Right lobe of liver (tissue), 4 donors: Measurements from ENCODE around the gene ARHGAP22.

ENCODE experiments used
- POLR2A ChIP-seq: fragments of 450-650 bp; IDR thresholded peaks from one replicate; pipeline ENCODE4 v1.6.1; 2017; ENCODE audit warnings: antibody characterized with exemption, mild to moderate bottlenecking
- TF ChIP-seq, protein P1 (sequence below), 4 donors: fragments of 200-600 bp in 3 of 4; fragments of 450-650 bp in 1 of 4; IDR thresholded peaks; one replicate each; pipeline versions ENCODE4 v1.5.1 to v1.8.0; 2016 to 2022; ENCODE audit warnings: antibody characterized with exemption in 4 of 4, mild to moderate bottlenecking in 2 of 4
- donor health status: DM: no; HTN: no; CAD: no.
- donor health status: DM: no; HTN: no; CAD: no.
- donor health status: DM: no; HTN: yes; CAD: no.

DNA sequence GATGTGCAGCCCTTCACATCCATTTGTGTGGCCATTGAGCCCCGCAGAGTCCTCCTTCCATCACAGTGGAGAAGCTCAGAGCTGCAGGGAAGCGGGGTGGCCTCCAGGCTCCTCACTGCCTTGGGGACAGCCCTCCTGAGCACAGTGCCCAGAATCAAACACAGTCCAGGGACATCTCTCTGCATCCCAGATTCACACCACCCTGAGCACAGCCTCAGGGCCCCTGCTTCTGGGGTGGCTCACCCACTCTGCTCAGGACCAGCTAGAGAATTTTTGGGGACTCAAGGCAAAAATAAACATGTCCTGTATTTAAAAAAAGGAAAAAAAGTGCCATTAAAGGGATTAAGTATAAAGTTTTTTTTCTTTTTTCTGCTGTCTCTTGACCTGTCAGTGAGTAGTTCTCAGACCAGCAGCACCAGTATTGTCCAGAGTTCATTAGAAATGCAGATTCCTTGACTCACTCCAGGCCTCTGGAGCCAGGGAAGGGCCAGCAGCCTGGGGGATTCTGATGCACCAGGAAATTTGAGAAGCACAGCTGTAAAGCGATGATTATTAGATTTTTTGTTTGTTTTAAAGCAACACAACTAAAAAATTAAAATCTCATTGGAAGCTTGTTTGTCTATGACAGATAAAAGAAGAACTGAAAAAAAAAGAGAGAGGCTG lies 61.6 kb downstream of the ARHGAP22 start:
- TF ChIP-seq, protein P1, sequence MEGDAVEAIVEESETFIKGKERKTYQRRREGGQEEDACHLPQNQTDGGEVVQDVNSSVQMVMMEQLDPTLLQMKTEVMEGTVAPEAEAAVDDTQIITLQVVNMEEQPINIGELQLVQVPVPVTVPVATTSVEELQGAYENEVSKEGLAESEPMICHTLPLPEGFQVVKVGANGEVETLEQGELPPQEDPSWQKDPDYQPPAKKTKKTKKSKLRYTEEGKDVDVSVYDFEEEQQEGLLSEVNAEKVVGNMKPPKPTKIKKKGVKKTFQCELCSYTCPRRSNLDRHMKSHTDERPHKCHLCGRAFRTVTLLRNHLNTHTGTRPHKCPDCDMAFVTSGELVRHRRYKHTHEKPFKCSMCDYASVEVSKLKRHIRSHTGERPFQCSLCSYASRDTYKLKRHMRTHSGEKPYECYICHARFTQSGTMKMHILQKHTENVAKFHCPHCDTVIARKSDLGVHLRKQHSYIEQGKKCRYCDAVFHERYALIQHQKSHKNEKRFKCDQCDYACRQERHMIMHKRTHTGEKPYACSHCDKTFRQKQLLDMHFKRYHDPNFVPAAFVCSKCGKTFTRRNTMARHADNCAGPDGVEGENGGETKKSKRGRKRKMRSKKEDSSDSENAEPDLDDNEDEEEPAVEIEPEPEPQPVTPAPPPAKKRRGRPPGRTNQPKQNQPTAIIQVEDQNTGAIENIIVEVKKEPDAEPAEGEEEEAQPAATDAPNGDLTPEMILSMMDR (IDR thresholded peaks at IDR 0.05) = no peak
- TF ChIP-seq POLR2A = no peak
